HK-2 (cell line): ENCODE measurements around the gene PVR.
"Not testable (repeated sequence)": the region's sequence is repeated elsewhere in the genome, so short reads cannot be mapped to it uniquely, and the experiment has no call there.

Experiments used
- DNase-seq: peaks from one replicate; pipeline ENCODE4 v3.0.0-alpha.2; 2018; ENCODE audit not compliant: unreplicated experiment

Gene PVR

DNA sequence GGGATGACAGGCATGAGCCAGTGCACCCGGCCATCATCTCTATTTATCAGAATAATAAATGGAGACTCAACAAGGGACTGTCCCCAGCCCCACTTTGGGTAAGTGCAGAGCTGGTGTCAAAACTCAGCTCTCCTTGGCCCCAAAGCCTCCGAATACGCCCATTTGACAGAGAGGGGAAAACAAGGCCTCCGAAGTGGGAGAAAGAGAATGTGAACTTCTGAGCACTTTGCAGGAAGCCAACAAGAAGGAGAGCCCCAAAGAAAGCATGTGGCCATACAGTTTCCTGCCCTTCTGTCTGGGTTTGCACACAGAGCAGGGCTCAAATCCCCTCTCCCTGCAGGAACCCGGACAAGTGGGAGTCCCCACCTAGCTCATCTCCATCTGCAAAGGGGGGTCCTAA is 56.8 kb downstream of the PVR start:
- no peak for DNase-seq

DNA sequence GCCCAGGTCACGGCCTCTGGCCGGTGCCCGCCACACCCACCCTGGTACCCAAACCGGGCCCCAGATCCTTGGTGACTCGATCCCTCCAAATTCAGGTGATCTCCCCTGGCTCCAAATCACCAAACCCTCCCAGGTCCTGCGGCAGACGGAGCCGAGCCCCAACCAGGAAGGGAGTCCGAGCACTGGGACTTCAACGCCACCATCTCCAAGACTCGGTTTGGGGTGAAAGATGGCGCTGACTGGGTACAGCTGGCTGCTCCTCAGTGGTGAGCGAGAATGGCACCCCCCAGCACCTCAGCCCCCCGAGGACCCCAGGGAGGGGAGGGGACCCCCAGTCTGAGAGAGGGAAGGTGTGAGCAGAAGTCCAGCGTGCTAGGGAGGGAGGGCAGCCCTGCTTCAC is 57.5 kb downstream of the PVR start:
- DNase-seq: no peak

DNA sequence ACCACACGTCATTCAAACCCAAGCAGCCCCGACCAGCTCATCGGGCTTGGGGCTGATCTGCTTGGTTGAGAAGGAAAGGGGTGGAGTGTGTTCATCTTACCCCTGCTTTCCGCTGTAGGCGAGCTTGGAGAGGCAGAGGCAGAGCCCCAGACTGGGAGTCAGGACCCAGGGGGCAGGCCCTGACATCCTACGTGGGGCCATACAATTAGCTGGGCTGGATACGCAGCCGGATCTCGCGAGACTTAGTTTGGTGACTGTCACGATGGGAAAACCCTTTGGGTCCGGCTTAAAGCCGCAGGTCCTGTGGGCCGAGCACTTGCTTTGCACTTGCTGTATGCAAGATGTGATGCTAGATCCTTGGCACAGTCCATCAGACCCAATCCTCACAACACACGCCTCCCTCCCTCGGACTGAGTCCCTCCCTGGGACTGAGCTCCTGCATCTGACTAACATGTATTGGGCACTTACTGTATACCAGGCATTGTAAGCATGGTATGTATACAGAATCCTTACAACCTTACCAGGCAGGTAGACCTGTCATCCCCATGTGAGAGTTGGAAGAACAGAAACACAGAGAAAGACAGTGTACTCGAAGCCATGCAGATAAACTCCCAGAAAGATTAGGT is 59.0 kb downstream of the PVR start:
- DNase-seq: no peak

DNA sequence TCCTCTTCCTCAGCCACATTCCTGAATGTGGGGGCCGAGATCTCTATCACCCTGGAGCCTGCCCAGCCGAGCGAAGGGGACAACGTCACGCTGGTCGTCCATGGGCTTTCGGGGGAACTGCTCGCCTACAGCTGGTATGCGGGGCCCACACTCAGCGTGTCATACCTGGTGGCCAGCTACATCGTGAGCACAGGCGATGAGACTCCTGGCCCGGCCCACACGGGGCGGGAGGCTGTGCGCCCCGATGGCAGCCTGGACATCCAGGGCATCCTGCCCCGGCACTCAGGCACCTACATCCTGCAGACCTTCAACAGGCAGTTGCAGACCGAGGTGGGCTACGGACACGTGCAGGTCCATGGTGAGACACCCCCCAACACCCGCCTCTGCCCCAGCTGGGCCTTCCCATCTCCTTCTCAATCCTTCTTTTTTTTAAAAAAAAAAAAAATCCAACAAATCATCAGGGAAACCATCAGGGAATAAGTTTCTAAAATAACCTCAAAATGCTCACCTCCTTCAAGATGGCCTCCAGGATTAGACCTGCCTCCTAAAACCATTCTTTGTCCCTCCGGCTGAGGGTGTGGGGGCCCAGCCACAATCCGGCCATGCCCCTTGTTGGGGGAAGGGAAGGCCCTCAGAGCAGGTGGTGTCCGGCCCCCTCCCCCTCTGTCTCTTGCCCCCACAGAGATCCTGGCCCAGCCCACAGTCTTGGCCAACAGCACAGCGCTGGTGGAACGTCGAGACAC is 59.8 kb downstream of the PVR start:
- DNase-seq: no peak

DNA sequence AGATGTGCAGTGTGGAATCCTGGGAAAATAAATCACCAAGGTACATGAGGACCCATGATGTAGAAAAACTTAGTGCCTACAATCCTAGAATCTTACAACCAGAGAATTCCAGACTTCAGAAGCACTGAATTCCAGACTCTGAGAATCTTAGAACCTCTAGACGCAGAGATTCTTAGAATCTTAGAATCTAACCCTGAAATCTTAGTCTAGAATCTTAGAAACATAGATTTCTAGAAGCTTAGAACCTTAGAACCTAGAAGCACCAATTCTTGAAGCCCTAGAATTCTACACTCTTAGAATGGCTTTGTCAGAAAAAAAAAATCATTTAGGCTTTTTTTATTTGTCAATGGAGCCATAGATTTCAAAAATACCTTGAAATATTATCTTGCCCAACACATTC is 61.3 kb downstream of the PVR start:
- no peak for DNase-seq

DNA sequence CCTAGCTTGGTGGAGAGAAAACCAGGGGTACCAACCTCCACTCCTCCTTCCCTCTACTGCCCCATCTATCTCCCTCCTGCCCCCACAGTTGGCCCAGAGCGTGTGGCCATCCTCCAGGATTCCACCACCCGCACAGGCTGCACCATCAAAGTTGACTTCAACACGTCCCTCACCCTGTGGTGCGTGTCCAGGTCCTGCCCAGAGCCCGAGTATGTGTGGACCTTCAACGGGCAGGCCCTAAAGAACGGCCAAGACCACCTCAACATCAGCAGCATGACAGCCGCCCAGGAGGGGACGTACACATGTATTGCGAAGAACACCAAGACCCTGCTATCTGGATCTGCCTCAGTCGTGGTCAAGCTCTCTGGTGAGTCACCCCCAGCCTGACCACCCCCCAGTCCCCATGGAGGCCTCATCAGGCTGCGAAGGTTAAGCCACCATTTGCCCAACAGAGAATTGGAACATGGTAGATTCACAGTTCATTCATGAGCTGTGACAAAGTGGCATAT is 61.8 kb downstream of the PVR start:
- no peak for DNase-seq

DNA sequence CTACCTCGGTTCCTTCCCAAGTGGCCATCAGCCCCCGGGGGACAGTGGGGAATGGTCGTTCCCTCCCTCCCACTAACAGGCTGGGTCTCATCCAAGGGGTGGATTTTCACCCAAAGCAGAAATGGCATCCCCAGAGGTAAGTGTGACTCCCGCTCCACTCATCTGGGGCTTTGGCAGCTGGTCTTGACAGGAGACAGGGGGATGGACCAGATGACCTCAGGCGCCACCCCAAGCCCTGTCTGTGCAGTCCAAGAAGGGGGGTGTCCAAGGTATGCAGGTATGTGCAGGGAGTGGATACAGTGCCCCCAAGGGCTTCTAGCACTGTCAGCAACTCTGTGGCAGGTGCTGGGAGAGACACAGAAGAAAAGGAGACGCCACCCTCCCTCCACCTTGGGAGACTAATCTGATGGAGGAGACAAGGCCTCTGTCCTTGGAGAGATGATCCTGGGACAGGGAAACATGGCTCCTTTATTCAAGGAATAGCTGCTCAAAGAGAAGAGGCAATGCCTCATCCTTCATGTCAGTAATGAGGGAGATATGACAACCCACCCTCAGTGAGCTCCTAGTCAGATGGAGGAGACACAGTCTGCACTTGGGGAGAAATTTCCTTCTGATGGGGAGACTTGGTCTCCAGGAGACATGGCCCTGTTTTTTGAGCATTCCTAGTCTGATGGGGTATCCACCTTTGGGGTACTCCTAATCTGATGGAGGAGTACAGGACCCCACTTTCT is 63.0 kb downstream of the PVR start:
- DNase-seq: no peak

DNA sequence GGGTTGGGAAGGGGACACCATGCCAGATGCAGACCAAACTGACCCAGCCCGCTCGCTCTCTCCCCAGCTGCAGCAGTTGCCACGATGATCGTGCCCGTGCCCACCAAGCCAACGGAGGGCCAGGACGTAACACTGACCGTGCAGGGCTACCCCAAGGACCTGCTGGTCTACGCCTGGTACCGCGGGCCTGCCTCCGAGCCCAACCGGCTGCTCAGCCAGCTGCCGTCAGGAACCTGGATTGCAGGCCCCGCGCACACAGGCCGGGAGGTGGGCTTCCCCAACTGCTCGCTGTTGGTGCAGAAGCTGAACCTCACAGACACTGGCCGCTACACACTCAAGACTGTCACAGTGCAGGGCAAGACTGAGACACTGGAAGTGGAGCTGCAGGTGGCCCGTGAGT is 64.1 kb downstream of the PVR start:
- no peak for DNase-seq

DNA sequence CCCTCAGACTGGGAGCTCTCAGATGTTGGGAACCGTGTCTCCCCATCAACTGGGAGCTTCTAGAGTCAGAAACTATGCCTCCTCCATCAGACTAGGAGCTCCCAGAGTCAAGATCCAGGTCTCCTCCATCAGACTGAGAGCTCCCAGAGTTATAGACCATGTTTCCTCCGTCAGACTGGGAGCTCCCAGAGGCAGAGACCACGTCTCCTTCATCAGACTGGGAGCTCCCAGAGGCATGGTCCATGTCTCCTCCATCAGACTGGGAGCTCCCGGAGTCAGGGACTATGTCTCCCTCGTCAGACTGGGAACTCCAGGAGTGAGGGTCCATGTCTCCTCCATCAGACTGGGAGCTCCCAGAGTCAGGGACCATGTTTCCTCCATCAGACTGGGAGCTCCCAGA is 65.2 kb downstream of the PVR start:
- DNase-seq: no peak

DNA sequence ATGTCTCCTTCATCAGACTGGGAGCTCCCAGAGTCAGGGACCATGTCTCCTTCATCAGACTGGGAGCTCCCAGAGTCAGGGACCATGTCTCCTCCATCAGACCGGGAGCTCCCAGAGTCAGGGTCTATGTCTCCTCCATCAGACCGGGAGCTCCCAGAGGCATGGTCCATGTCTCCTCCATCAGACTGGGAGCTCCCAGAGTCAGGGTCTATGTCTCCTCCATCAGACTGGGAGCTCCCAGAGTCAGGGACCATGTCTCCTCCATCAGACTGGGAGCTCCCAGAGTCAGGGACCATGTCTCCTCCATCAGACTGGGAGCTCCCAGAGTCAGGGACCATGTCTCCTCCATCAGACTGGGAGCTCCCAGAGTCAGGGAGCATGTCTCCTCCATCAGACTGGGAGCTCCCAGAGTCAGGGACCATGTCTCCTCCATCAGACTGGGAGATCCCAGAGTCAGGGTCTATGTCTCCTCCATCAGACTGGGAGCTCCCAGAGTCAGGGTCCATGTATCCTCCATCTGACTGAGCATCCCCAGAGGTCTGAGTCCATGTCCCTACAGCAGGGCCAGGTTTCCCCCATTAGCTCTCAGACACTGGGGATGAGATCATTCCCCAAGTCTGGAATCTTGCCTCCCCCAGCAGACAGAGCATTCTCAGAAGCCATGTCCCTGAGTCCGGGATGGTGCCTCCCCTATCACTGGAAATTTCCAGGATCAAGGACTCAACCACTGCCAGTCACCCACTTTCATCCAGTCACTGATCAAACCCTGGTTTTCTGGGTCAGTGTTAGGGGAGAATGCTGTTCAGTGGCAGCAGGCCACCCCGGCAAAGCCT is 65.9 kb downstream of the PVR start:
- DNase-seq: not testable (repeated sequence)

DNA sequence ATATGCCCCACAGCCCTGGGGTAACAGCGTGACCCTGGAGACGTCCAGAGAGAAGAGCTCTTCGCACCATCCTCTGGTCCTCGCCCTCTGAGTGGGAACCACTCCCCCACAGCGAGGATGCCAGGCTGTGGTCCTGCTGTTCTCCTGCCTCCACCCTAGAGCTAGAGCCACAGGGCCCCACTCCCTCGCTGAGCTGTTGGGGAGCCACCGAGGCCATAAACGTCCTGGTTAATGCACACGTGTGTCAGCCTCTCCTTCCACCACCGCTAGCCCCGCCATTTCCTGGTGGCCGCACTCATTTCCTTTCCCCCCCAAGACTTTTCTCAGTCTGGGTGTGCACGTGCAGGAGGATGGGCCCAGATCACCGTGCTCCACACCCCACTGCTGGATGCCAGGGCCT is 66.8 kb downstream of the PVR start:
- DNase-seq: no peak

DNA sequence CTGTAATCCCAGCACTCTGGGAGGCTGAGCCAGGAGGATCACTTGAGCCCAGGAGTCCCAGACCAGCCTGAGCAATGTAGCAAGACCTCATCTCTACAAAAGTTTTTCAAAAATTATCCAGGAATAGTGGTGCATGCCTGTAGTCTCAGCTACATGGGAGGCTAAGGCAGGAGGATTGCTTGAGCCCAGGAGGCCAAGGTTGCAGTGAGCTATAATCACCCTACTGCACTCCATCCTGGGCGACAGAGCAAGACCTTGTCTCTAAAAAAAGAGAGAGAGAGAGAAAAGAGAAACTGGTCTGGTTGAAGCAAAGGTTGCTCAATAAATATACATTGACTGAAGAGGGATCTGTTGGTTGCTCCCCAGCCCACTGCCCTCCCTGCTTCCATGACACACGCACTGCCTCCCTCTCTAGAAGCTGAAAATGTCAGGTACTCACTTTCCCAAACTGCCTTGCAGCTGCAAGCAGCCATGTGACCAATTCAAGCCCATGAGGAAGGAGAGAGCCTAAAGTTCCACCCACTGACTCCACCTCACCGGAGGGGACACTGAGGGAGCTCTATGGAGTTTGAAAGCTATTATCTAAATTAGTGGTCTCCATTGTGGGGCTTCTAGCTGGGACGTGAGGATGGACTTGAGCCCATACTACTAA is 69.3 kb downstream of the PVR start:
- no peak for DNase-seq
